Measurements from ENCODE around the gene TFAP2A. TPM values are rescaled to one million over a fixed set of nuclear protein-coding genes. Genes with fewer than 3 reads are reported as not detected.
A peak's percentile ranks its signal among the peaks of the same experiment; 100 is the strongest.

The TFAP2A gene
- total RNA-seq, 1 experiment from 2014 or later: 5.2 TPM

DNA sequence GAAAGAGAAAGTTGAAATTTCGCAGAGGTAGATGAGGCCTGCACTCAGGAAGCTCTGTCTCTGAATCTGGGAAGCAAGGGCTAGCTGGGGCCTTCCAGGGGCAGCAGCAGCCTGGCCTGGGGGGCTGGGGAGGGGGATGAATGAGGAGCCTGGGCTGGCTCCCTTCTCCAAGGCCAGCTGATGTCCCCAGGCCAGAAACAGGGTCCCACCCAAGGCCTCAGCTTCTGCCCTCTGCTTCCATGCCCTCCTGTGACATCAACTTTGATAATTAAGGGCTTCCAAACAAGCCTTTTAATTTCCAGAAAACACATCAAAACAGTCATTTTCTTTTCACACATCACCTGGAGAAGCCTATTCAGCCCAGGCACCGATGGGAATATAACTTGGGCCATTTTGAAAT, 15.4 kb downstream of the TFAP2A start:
- no peak for DNase-seq (ENCODE audit: low spot score)

DNA sequence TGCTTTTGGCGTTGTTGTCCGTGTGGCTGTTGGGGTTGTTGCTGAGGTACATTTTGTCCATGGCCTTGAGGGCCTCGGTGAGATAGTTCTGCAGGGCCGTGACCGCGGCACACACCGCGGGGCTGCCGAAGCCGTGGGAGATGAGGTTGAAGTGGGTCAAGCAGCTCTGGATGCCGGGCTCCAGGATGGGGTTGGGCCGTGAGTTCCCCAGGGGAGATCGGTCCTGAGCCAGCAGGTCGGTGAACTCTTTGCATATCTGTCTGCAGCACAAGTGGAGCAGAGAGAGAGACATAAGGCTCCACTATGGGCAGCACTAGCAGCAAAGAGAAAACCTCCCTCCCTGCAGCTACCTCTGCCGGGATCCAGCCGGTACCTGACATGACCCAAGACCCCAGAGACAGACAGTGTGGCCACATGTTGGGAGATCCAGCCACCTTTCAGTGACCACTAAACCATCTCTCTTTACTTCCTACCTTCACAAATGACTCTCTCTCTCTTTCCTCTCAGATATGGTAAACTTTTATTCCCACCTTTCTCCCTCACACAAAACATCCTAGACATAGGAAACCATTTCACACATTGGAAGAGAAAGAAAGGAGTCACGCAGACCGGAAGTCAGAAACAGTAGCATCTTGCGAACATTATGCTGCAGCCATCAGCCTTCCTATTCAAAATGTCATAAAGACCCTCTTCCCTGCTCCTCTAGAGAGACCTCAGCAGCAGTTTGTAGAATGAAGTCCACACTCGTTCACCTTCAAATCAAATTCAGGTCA, 16.2 kb downstream of the TFAP2A start:
- DNase-seq (ENCODE audit: low spot score): no peak

DNA sequence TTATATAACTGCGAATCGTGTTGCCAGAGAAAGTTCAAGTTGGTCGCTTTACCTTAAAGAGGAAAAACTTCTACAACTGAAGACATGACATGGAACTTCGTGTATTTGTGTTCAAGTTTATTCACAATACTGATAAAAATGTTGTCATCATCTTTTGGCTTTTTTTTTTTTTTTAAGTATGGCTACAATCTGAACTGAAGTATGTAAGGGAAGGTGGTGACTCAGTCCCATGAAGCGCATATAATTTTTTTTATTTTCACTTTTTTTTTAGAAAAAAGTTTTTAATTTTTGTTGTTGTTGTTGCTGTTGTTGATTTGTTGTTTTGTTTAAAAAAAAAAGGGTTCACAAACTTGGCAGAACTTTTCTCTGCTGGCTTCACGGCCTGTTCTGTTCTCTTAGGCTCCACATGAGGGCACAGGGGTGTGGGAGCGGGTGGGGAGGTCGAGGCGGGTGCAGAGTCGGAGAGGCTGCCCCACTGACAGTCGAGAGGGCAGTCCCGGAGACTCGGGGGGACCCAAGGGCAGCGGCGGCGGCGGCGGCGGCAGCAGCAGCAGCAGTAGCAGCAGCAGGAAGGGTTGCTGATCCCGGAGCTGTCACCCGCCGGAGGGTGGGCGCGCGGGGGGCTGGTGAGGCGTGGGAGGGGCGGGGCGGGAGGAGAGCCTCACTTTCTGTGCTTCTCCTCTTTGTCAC, 17.0 kb downstream of the TFAP2A start:
- no peak for DNase-seq (ENCODE audit: low spot score)

DNA sequence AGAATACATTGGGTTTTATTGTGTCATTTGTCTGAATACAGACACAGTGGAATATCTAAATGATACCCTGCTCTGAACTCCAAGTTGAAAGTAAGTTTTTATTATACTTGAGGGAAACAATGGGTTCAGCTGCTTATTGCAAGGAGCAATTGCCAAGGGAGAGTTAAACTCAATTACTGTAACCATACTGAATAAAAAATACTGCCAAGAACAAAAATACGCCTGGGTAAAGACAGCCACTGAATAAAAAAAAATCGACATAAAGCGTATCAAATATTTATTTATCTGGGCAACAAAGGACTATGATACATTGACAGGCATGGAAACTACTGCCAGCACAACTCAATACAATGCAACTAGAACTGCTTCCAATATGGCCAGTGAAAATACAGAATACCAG, 18.1 kb downstream of the TFAP2A start:
- DNase-seq (ENCODE audit: low spot score): no peak

DNA sequence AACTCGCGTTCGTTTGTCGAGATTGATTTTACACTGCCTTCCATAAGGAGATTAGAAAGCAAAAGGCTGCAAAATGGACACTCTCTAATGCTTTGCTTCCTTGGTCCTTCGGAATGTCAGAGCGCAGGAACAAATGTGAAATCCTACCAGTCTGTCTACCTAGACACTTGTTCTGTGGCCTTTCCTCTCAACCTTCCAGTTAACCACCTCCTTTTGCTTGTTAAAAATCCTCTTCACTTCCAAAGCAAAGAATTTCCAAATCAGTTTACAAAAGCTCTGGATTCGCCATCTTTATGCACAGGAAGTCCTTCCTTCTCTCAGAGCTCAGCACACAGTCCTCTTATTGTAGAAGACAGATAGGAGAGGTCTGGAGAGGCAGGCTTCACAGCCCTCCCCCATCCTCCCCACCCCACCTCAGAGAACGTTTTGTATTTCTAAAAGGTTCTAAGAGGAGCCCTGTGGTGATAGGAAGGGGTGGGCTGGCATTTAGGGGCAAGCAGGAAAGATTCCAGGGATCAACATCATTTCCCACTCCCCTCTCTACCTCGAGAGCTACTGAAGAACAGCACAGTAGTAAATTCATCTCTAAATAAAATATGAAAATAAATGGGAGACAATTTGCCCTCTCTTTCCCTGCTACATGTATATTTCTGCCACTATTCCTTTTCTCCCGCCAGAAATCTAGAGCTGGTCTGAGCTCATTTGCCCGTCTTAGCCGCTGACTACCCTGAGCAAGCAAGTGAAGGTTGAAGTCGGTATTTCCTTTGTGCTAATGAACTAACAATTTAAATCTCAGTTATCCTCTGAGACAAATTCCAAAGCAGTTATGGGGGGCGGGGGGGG, 18.9 kb downstream of the TFAP2A start:
- DNase-seq (ENCODE audit: low spot score): no peak

DNA sequence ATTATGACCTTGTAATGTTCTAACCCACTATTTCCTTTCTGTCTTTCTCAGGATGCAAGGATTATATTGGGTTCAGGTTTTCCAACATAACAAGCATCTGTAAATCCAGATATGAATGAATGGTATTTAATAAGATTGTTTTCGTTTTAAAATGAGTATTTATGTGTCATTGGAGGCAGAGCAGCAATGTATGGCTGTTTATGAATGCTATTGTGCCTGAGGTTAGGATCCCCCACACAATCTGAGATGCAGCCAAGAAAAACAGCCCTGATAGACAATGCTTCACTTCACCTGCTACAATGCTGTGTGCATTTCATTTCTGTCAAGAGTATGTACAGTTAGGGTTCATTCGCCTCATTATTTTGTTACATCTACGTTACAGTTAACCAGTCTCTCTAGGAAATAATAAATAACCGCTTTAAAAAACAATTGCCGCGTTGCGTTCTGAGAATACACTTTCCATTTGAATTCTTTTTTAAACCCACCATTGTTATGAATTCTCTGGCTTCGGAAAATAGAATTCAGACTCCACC, 19.6 kb downstream of the TFAP2A start:
- DNase-seq (ENCODE audit: low spot score): no peak

DNA sequence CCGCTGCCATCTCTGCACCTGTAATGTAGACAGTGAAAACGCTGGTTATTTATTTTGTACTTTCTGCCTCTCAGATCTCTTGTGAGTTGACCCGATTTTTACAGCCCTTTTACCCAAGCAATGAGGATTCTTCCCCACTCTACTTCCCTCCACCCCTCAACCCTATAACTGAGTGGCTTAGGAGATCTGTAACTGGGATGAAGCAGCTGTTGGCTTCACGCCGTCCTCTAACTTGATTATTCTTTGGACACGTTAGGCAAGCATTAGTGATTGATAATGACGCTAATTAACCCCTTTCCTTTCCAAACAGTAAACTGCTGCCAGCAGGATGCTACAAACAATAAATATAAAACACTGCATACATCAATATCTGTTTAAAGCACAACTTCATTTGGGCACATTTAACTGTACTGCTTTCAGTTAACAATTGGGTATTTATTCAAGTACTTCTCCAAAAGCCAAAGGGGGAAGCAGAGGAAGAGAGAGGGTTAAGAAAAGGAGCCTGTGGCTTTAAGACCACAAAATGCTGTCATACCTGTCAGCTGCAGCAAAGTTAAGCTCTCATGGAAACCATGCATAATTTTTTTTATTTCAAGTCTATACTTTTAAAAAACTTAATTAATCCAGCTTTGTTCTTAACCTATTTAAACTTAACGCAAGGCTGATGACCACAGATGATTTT, 21.2 kb downstream of the TFAP2A start:
- DNase-seq (ENCODE audit: low spot score): no peak

DNA sequence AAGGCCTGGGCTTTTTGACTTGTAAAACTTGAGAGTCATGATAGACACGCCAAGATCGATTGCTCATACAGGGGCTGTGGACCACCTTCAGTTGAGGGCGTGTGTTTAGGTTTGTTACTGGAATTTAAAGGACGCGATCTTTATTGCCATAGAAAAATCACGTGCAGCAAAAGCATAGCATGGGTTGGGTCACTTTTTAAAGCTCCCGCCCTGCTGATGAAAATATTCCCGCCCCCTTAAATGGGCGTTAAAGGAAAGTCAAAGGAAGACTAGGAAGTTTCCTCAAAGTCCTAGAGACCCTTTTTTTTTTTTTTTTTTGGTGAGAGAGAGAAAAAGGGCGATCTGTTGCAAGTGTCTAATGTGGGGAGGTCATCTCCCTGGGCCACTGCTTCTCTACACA, 23.1 kb downstream of the TFAP2A start:
- no peak for DNase-seq (ENCODE audit: low spot score)

DNA sequence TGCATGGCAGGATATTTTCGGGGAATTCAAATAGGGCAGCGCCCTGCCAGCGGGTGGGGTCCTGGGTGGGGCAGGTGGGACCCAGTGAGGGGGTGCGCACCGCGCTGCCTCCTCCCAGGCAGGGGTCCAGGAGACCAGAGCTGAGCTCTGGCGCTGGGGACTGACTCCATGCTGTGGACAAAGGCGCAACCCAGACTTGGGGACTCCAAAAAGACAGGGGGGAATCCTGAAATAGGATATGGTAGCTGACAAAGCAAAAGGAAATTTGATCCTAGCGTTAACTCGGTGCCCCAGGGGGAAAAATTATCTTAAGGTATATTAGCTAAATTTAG, 23.6 kb downstream of the TFAP2A start:
- DNase-seq (ENCODE audit: low spot score): no peak

DNA sequence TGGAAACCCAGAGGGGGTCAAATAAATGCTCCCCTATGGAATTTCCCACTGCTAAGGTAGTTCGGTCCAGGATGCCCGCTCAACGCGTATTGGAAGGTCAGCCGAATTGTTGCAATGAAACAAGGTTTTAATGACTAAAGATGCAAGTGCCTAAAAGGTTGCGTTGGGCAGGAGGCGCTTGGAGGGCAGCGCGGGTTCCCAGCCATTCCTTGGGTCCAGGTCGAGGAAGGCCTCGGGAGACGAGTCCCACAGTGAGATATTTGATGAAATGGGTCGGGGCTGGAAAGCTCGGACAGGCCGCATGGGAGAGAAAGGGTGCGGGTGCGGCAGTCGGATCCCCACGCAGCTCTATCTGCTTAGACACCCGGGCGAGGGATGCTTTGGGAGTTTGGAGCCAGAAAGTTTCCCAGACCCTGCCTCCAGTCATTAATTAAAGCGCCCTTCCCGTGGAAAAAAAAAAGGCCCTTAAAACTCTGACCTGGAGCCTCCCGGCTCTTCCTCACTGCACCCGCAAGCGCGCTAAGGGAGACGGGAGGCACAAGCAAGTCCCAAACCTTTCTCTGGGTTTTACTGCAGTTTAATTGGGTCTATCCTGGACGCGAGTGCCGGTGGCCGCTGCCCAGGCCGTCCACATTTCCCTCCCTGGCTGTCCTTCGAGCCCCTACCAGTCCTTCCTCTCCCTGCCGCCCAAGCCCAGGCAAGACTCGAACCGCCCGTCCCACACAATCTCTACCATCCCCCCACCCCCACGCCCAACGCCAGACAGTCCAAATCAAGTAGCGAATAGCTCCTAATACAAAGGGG, 24.2 kb downstream of the TFAP2A start:
- no peak for DNase-seq (ENCODE audit: low spot score)

DNA sequence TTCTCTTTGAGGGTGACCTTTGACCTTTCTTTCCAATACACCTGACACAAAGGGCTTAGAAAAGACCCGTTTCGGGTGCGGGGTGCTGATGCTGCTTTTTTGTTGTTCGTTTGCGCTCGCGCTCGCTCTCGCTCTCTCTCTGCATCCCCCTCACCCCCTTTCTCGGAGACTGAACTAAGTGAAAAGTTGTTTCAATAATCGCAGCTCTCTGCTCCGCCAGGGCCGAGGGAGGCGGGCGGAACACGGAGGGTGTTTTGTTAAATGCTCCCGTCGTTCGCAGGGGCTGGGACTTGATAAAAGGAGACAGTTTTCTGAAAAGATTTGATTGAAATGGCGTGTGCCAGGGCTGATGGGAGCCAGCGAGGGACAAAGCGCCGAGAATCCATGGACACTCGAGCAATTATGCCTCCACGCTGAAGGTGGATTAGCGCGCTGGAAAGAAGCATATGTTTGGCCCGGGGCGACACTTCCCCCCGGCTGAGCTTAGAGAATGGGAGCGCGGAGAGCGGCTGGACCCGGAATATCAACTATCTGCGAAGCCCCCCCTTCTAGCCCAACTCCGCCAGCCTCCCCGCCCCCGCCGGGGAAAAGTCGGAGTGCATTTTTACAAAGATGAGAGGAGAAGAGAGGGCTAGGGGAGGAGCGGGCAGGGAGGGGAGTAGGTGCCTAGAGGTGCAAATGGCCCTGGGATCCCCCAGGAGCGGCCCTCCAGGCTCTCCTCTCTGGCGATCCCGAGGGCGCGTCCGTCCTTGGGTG, 25.0 kb downstream of the TFAP2A start:
- no peak for DNase-seq (ENCODE audit: low spot score)

DNA sequence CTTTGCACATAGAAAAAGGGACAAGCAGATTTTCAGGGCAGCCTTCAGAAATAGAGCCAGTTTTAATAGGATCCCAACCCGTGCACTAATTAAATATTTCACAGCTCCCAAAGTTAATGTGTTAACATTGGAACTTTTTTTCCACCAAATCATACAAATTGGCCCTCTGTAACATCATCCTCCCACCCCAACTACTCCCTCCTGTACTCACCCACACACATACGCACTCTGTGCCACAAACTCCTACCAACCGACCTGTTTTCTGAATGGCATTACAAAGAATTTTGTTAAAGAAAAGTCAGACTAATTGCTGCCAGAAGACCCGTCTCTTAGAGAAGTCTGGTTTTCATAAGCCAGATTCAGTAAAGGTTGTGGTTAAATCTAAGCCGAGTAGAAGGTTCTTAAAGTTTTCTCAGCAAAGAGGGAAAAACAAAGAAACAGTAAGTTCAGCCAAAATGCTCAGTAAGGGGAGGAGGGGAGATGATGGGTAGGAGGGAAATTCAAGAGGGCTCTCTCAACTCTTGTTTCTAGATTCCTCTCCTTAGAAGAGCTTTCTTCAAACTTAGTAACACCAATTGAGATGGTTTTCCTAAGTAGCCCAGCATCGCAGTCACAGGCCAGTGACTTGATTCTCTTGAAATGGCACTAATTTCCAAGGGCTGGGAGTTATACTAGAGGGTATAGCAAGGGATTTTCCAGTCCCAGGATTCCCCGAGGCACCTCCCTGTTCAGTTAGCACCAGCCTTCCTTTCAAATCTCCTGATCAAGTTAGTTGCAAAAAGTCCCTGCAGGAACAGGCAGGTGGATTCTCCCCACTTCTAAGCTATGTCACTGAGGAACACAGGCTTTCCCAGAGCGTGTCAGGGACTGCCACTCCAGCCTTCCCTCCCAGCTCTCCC, 27.9 kb downstream of the TFAP2A start:
- DNase-seq (ENCODE audit: low spot score): no peak

DNA sequence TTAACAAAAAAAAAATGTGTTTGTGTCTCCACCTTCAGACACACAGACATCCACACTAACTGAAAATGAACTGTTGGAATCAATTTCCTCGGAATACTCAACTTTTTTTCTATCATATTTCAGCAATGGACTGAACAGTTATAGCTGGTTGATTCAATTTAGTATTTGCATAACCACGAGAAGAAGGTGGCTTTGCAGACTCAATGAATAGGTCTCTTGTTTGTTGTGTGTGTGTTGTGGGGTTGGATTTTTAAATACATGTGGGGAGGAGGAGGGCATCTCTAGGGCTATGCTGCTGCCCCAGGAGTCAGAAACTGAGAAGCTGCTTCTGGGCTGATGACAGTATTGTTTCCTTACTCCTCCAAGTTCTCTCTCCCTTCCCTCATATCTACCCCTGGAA, 28.7 kb downstream of the TFAP2A start:
- no peak for DNase-seq (ENCODE audit: low spot score)

DNA sequence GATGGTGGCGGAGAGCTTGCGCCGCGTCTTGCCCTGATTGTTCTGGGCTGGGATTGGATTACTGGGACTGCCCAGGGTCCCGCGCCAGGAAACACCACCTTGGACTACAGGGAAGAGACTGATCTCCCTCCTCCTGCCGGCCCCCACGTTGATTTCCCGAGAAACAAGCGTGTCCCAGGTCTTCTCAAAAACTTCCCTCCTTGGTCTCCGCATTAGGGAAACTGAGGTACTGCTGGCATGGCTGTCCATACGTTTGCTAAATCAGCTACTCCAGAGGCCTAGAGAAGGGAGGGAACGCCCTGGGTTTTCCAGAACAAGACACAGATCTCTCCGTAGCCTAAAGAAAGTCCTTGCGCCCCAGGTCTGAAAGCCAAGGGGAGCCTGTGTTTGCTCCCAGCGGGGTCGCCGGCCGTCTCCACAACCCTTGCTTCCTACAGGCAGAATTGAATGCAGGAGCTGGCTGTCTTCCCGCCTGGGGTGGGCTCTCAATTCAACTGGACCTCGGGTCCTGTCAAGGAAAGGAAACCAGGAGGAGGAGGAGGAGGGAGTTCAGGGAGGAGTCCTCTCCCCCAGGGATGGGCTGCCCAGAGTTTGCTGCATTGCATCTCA, 29.2 kb downstream of the TFAP2A start:
- DNase-seq (ENCODE audit: low spot score): no peak

DNA sequence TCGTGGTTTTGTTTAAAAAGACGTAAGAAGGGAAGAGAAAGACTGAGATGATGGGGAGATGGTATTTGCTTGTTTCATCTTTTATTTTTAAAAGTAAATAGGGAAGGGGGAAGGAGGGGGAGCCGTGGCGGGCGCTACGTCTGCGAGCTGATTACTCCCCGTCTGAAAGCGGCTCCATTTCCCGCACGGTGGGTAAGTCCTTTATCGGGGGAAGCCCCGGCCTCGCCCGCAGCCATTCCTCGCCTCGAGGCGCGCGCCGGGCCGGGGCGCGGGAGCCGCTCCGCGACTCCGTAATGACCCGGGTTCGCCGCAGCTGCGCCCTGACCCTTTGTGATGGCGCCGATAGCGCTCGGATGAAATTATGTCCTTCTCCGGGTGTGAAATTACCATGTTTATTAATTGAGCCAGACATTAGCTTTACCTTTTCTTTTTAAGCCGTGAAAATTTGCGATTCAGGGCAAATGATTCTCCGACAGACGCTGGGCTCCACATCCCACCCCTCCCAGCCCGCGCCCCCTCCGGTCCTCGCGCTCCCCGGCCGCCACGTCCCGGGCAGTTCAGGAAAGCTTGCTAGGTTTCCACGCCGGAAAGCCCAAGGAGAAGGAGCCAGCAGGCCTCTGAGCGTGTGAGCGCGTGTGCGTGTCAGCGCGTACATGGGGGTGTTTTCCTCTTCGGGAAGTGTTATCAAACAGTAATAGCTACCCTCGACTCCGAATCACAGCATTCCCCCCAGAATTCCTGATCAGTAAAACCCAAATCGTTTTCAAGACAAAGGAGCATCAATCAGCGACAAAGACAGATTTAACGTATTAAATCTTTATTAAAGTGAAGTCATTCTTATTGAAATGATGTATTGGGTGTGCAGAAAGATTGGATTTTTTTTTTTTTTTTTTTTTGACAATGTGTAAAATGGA, 30.0 kb downstream of the TFAP2A start:
- no peak for DNase-seq (ENCODE audit: low spot score)

DNA sequence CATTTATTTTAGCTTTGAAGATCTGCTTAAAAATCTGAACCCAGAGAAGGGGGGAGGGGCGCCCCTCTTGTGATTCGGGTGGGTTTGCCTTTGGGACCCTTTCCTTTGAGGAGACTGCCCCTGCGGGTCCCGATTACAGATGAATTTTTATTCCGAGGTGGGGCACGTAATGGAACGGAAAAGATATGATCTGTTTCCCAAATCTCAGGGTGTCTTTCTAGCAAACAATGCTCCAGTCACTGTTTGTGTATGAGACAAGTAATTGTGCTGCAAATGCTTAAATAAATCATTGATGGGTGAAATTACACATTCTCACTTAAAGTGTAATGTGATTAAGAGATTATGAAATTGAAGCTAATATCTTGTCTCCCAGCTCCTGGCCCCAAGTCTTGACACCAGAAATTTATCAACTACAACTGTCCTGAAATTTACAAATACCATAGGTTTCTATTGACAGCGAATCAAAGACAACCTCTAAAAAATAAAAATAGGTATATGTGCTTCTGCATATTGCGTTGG, 30.7 kb downstream of the TFAP2A start:
- no peak for DNase-seq (ENCODE audit: low spot score)

DNA sequence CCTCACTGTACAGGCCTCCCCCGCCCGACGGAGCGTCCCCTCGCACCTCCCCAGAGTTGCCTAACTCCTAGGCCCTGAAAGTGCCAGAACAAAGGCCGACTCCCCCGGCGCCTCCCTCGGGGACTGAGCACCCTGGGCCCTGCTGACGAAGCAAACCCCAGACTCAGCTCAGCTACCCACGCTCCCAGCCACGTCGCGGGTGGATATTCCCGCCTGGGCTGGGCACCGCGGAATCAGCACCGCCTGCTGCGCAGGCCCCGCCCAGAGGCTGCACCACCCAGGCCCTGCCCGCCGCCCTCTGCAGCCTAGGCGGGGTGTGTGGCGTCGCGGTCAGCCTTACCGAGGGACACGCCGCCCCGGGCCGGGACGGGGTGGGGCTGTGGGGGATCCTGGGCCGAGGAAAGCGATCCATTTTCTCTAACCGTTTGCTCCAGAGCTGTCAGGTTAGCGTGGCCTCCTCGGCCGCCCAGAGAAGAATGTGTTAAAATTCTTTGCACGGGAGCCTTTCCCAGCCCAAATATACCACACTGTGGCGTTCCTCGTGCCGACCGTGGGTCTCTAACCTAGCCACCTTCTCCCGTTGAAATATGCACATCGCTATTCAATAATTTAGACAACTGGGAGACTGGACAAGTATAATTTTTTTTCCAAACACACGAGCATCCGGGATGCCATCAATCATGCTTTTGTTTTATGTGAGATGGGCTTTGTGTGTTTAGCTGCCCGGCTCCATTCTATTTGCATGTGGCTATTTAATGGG, 31.4 kb downstream of the TFAP2A start:
- DNase-seq (ENCODE audit: low spot score): peak; percentile 21
